Thoracic aorta (tissue), 2 donors: ENCODE measurements around the gene CARD18. TPM values are rescaled to one million over a fixed set of nuclear protein-coding genes. Genes with fewer than 3 reads are reported as not detected.

ENCODE experiments used
- ATAC-seq: fragments of 150-250 bp; one replicate; pipeline ENCODE4 v1.8.0; 2017; ENCODE audit warnings: low read depth; ENCODE audit not compliant: insufficient number of reproducible peaks, low FRiP score
- DNase-seq: peaks from one replicate; pipeline ENCODE4 v3.0.0-alpha.2; 2020; ENCODE audit warnings: low spot score
- H3K27ac ChIP-seq, 2 donors: fragments of 200-600 bp; sonication (generic); 1 replicate in 1 of 2; 2 replicates in 1 of 2; pipeline ENCODE4 v1.5.1; 2016; ENCODE audit warnings: mild to moderate bottlenecking in 2 of 2, moderate library complexity in 2 of 2
- H3K27me3 ChIP-seq: fragments of 200-600 bp; sonication (generic); replicated peaks from 2 replicates; pipeline ENCODE4 v1.6.0; 2016; ENCODE audit warnings: mild to moderate bottlenecking; ENCODE audit not compliant: insufficient read depth
- H3K36me3 ChIP-seq: fragments of 200-600 bp; sonication (generic); one replicate; pipeline ENCODE4 v1.5.1; 2016
- H3K4me1 ChIP-seq, 2 donors: fragments of 200-600 bp; sonication (generic); 1 replicate in 1 of 2; 2 replicates in 1 of 2; pipeline versions ENCODE4 v1.5.1 to v1.6.0; 2016; ENCODE audit warnings: low read depth in 2 of 2, mild to moderate bottlenecking in 1 of 2; ENCODE audit not compliant: control insufficient read depth in 1 of 2
- H3K4me3 ChIP-seq: fragments of 200-600 bp; sonication (generic); 2 replicates; pipeline ENCODE4 v1.5.1; 2016; ENCODE audit warnings: mild to moderate bottlenecking
- H3K9me3 ChIP-seq: fragments of 200-600 bp; sonication (generic); 2 replicates; pipeline ENCODE4 v1.5.1; 2016
- CTCF ChIP-seq: fragments of 200-600 bp; sonication (generic); IDR thresholded peaks from one replicate; pipeline ENCODE4 v1.5.1; 2019; ENCODE audit warnings: antibody characterized with exemption
- total RNA-seq, 2 donors: library from RNA; depleted of rRNA; stranded (reverse); fragments of >200 nt; gene quantifications; one replicate each; pipeline versions ENCODE4 v1.1.0 to v1.2.3, GENCODE V29; 2016

CARD18 gene
- total RNA-seq, 2 donors from 2014 or later = not detected

- Histone ChIP-seq H3K4me3 (no peak overlapping the region), H3K27me3 (no peaks in the 10 kb centered on the region), H3K27ac (no peak overlapping the region), H3K9me3 (no peaks in the 10 kb centered on the region), H3K36me3 (no peaks in the 10 kb centered on the region), H3K4me1 (no peaks in the 10 kb centered on the region)
- no peak for TF ChIP-seq CTCF
- DNase-seq (no peak), ATAC-seq (no peak)
Observed at GRCh38 chr11:105144887-105145286, 5.3 kb upstream of the CARD18 start.

- ATAC-seq = no peak
- H3K36me3 ChIP-seq = no peaks in the 10 kb centered on the region
- no peaks in the 10 kb centered on the region for H3K27me3 ChIP-seq
- no peak overlapping the region for H3K27ac ChIP-seq
- no peaks in the 10 kb centered on the region for H3K9me3 ChIP-seq
- H3K4me1 ChIP-seq = no peaks in the 10 kb centered on the region
- TF ChIP-seq CTCF = no peak
- H3K4me3 ChIP-seq = no peak overlapping the region
- no peak for DNase-seq
Observed at GRCh38 chr11:105142167-105142566, 2.6 kb upstream of the CARD18 start.

- H3K27me3 ChIP-seq = no peaks in the 10 kb centered on the region
- no peaks in the 10 kb centered on the region for H3K9me3 ChIP-seq
- no peak for TF ChIP-seq CTCF
- no peak overlapping the region for H3K27ac ChIP-seq
- H3K36me3 ChIP-seq = no peaks in the 10 kb centered on the region
- H3K4me3 ChIP-seq = no peak overlapping the region
- no peaks in the 10 kb centered on the region for H3K4me1 ChIP-seq
- DNase-seq (no peak), ATAC-seq (no peak)
Observed at GRCh38 chr11:105137286-105137685, 2.3 kb downstream of the CARD18 start.

GRCh38 chr11:105135883-105136282, 3.7 kb downstream of the CARD18 start:
- Histone ChIP-seq H3K27ac (no peak overlapping the region), H3K36me3 (no peaks in the 10 kb centered on the region), H3K4me3 (no peak overlapping the region), H3K4me1 (no peaks in the 10 kb centered on the region), H3K27me3 (no peaks in the 10 kb centered on the region), H3K9me3 (no peaks in the 10 kb centered on the region)
- ATAC-seq (no peak), DNase-seq (no peak)
- no peak for TF ChIP-seq CTCF

- TF ChIP-seq CTCF = no peak
Observed at GRCh38 chr11:105132716-105133511, 6.7 kb downstream of the CARD18 start.

More at GRCh38 chr11:105132716-105133511, 6.7 kb downstream of the CARD18 start:
- Histone ChIP-seq H3K27me3 (no peaks in the 10 kb centered on the region), H3K27ac (no peak overlapping the region), H3K4me1 (no peaks in the 10 kb centered on the region), H3K36me3 (no peaks in the 10 kb centered on the region), H3K9me3 (no peaks in the 10 kb centered on the region), H3K4me3 (no peak overlapping the region)
- ATAC-seq (no peak), DNase-seq (no peak)
